Esophagus squamous epithelium (tissue), 5 donors: ENCODE data around the gene ITGA5. TPM values are rescaled to one million over a fixed set of nuclear protein-coding genes. Genes with fewer than 3 reads are reported as not detected.

Source experiments
- DNase-seq: peaks from one replicate; lab custom pipeline; 2025; lab: John Stamatoyannopoulos, UW
- H3K27ac ChIP-seq, 4 donors: fragments of 200-600 bp; sonication (generic); one replicate each; pipeline ENCODE4 v1.5.1; 2016 to 2019; ENCODE audit warnings: mild to moderate bottlenecking in 1 of 4
- H3K27me3 ChIP-seq, 4 donors: fragments of 200-600 bp; sonication (generic); 1 replicate in 3 of 4; 2 replicates in 1 of 4; pipeline versions ENCODE4 v1.5.1 to v1.6.0; 2017 to 2021; ENCODE audit warnings: antibody characterized with exemption in 1 of 4
- H3K36me3 ChIP-seq, 3 donors: fragments of 200-600 bp; sonication (generic); one replicate each; pipeline ENCODE4 v1.5.1; 2016 to 2019
- H3K4me1 ChIP-seq, 3 donors: fragments of 200-600 bp; sonication (generic); one replicate each; pipeline ENCODE4 v1.5.1; 2017 to 2019
- H3K4me3 ChIP-seq, 4 donors: fragments of 200-600 bp; sonication (generic); 1 replicate in 3 of 4; 2 replicates in 1 of 4; pipeline ENCODE4 v1.5.1; 2016 to 2019; ENCODE audit warnings: mild to moderate bottlenecking in 2 of 4, moderate library complexity in 1 of 4
- H3K9me3 ChIP-seq, 3 donors: fragments of 200-600 bp; sonication (generic); one replicate each; pipeline ENCODE4 v1.5.1; 2016 to 2019
- POLR2A ChIP-seq, 4 donors: fragments of 450-650 bp; IDR thresholded peaks; one replicate each; pipeline ENCODE4 v1.6.1; 2017; ENCODE audit warnings: antibody characterized with exemption in 4 of 4, mild to moderate bottlenecking in 4 of 4, moderate library complexity in 3 of 4
- WGBS, 2 donors: methylation state at CpG; one replicate each; pipeline ENCODE4 v1.1.5; 2018; 5-methylcytosine and 5-hydroxymethylcytosine counted together
- intact Hi-C: fragments of 100-400 bp; cut with DNase I; formaldehyde crosslinking; loops from one replicate; pipeline ENCODE4 v1.15.0; 2022
- total RNA-seq, 4 donors: library from RNA; depleted of rRNA; stranded (reverse); fragments of >200 nt; gene quantifications; one replicate each; pipeline ENCODE4 v1.1.0, GENCODE V29; 2016
- TF ChIP-seq, protein P1 (sequence below), 6 experiments: fragments of 450-650 bp in 4 of 6; fragments of 200-600 bp in 2 of 6; sonication (generic) in 2 of 6; IDR thresholded peaks; one replicate each; pipeline ENCODE4 v1.5.1; 2016 to 2019; ENCODE audit warnings: antibody characterized with exemption in 6 of 6, mild to moderate bottlenecking in 4 of 6, moderate library complexity in 4 of 6
- donor health status: DM: yes; HTN: yes; CAD: no.

ITGA5 gene
- total RNA-seq, 4 donors from 2014 or later = 7.5 to 112 (median 37.3) TPM

DNA sequence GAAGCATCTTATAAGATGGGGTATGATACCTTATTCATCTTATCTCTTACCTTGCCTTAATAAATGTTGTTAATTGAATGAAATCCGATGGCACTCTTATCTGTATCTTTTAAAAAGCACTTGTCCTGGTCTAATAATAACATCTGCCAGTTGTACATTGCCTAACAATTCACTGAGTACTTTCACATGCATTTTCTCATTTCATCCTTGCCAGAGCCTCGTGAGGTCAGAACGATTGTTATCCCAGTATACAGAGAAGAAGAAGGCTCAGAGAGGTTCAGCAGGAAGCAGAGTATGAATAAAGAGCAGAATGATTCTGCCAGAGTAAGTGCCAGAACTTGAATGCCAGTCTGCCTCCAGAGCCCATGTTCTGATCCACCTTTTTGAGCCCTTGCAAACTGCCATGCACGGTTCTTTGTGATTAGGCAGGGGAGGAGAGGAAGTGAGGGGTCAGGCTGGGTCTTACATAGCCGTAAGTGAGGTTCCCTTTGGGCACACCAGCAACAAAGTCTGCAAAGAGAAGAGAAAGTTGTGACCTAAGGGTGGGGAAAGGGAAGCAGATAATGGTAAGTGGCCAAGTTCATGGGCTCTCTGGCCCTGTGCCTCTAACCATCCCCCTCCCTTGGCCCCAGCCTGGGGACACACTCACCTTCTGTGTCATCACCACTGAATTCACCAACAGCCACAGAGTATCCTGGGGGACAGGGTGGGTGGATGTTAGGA lies 11.7 kb downstream of the ITGA5 start:
- H3K9me3 ChIP-seq = no peaks in the 10 kb centered on the region
- no peaks in the 10 kb centered on the region for H3K27me3 ChIP-seq
- intact Hi-C loops = no loop called here
- H3K4me1 ChIP-seq = peaks cover 9 to 87% (median 37%) of the 10 kb centered on the region in 3 donors
- WGBS, 2 donors = 50 to 60% methylated on average over 3 to 5 of the region's 5 CpGs
- TF ChIP-seq, protein P1, sequence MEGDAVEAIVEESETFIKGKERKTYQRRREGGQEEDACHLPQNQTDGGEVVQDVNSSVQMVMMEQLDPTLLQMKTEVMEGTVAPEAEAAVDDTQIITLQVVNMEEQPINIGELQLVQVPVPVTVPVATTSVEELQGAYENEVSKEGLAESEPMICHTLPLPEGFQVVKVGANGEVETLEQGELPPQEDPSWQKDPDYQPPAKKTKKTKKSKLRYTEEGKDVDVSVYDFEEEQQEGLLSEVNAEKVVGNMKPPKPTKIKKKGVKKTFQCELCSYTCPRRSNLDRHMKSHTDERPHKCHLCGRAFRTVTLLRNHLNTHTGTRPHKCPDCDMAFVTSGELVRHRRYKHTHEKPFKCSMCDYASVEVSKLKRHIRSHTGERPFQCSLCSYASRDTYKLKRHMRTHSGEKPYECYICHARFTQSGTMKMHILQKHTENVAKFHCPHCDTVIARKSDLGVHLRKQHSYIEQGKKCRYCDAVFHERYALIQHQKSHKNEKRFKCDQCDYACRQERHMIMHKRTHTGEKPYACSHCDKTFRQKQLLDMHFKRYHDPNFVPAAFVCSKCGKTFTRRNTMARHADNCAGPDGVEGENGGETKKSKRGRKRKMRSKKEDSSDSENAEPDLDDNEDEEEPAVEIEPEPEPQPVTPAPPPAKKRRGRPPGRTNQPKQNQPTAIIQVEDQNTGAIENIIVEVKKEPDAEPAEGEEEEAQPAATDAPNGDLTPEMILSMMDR (IDR thresholded peaks at IDR 0.05) = no peak
- TF ChIP-seq POLR2A (IDR thresholded peaks at IDR 0.05) = no peak
- H3K27ac ChIP-seq = peak overlapping the region in 3 of 4 donors; percentile 8 to 73 (median 50)
- H3K36me3 ChIP-seq = peaks cover 12 to 96% (median 48%) of the 10 kb centered on the region in 3 donors
- no peak for DNase-seq
- H3K4me3 ChIP-seq = no peak overlapping the region

DNA sequence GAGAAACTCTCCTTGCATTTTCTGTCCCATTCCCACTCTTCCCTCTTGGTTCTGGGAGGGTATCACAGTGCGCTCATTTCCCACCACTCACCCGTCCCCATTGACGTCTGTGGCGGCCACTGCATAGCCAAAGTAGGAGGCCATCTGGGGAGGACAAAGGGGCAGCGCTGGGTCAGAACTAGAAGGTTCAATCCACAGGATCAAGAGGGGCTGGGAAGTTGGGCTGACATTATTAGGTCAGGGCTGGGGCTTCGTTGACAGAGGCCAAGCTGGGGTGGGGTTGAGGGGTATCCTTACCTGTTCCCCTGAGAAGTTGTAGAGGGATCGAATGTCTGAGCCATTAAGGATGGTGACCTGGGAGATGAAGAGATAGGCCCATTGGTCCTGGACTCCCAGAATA lies 13.5 kb downstream of the ITGA5 start:
- TF ChIP-seq, protein P1 (IDR thresholded peaks at IDR 0.05) = no peak
- no peak for TF ChIP-seq POLR2A (IDR thresholded peaks at IDR 0.05)
- no peak for DNase-seq
- H3K36me3 ChIP-seq = peaks cover 12 to 100% (median 64%) of the 10 kb centered on the region in 3 donors
- no peak overlapping the region for H3K4me3 ChIP-seq
- H3K9me3 ChIP-seq = no peaks in the 10 kb centered on the region
- intact Hi-C loops = no loop called here
- no peaks in the 10 kb centered on the region for H3K27me3 ChIP-seq
- 85 to 94% methylated on average over 5 to 6 of the region's 7 CpGs for WGBS, 2 donors
- H3K27ac ChIP-seq = peak overlapping the region in 3 of 4 donors; percentile 5 to 55 (median 53)
- H3K4me1 ChIP-seq = peaks cover 0 to 70% (median 21%) of the 10 kb centered on the region in 3 donors

DNA sequence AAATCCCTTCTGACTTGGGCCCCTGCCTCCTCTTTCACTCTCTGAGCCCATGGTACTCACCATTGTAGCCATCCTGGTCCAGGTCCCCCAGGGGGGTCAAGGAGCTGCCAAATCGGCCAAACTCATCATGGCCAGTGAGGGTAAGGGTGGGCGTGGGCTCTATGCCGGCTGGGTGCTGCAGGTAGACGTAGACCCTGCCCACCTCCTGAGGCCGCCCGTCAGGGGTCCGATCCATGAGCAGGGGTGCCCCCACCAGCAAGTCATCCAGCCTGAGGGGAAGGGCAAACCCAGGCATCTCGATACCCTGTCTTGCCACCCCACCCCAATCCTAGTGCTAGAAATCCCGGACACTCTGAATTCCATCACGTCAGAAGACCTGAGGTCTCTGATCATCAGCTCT lies 14.0 kb downstream of the ITGA5 start:
- H3K4me3 ChIP-seq = no peak overlapping the region
- H3K4me1 ChIP-seq = peaks cover 0 to 65% (median 20%) of the 10 kb centered on the region in 3 donors
- H3K27ac ChIP-seq = peak overlapping the region in 3 of 4 donors; percentile 5 to 55 (median 53)
- H3K36me3 ChIP-seq = peaks cover 12 to 100% (median 66%) of the 10 kb centered on the region in 3 donors
- intact Hi-C loops = no loop called here
- WGBS, 2 donors = 79 to 84% methylated on average over 3 of the region's 10 CpGs
- DNase-seq = no peak
- H3K9me3 ChIP-seq = no peaks in the 10 kb centered on the region
- no peak for TF ChIP-seq POLR2A (IDR thresholded peaks at IDR 0.05)
- TF ChIP-seq, protein P1 (IDR thresholded peaks at IDR 0.05) = no peak
- H3K27me3 ChIP-seq = no peaks in the 10 kb centered on the region

DNA sequence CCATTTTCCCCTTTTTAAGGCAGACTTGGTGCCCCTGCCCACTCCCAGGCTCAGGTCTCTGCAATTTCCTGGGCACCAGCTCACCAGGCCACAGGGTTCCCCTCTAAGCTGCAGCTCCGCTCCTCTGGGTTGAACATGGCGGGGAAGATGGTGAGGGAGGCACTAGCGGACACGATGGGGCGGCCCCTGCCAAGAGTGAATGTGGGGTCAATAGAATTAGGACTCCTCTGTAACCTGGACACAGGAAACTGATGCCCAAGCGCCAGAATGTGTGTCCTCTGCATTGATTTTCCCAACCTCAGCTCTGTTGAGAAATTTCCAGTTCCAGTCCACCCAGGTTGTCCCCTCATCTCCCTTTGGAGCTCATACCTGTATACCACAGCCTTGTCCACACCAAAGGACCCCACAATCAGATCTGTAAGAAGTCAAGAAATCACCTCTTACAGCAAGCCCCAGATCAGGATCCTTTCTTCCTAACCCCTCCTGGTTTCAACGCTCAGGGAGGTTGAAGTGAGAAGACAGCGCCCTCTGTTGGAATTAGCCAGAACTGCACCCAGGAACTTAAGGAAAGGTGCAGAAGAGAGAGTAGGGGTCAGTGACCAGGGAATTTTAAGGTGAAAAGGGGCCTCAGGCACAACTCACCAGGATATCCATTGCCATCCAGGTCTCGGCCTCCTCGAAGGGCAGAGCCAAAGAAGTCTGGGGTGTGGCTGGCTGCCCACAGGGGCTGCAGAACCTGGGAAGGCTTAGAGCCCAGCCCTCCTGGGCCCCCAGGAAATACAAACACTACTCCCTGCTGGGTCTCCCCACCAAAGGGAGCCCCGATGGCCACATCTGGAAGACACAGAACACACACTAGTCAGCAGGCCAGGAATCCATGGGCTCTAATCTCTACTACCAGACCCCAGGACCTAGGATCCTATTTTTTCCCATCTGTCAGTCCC lies 14.7 kb downstream of the ITGA5 start:
- WGBS, 2 donors = 43 to 62% methylated on average over 8 of the region's 11 CpGs
- Histone ChIP-seq H3K36me3 (peaks cover 12 to 100% (median 64%) of the 10 kb centered on the region in 3 donors), H3K27ac (peak overlapping the region in 3 of 4 donors; percentile 5 to 55 (median 53)), H3K4me3 (no peak overlapping the region), H3K9me3 (no peaks in the 10 kb centered on the region), H3K27me3 (no peaks in the 10 kb centered on the region), H3K4me1 (peaks cover 0 to 58% (median 20%) of the 10 kb centered on the region in 3 donors)
- TF ChIP-seq POLR2A (IDR thresholded peaks at IDR 0.05) = no peak
- TF ChIP-seq, protein P1 (IDR thresholded peaks at IDR 0.05) = peak; percentile 78 to 94 (median 90)
- no peak for DNase-seq
- intact Hi-C loops = no loop called here
